HEK293 (cell line): ENCODE data around the gene BTBD17.

ENCODE experiments used
- CTCF ChIA-PET: fragments of 350-600 bp; formaldehyde crosslinking; extraction: SDS; loops from one replicate; lab custom pipeline; 2021; ENCODE audit warnings: antibody characterized with exemption; lab: Yijun Ruan, JAX
- POLR2A ChIA-PET: fragments of 300-600 bp; formaldehyde crosslinking; extraction: SDS; loops from one replicate; lab custom pipeline; 2020; ENCODE audit warnings: antibody characterized with exemption, inconsistent platforms; lab: Yijun Ruan, JAX
- H3K27ac ChIP-seq: fragments of 200-500 bp; sonication (Bioruptor generic); 2 replicates; pipeline ENCODE4 v1.5.1; 2014; ENCODE audit warnings: low read depth, low read length, control low read depth, inconsistent platforms; ENCODE audit errors: extremely low read depth
- H3K36me3 ChIP-seq, 2 experiments: fragments of 200-500 bp in 1 of 2; sonication (Bioruptor generic) in 1 of 2; 1 replicate in 1 of 2; 2 replicates in 1 of 2; pipeline ENCODE4 v1.5.1; 2014 to 2017; ENCODE audit warnings: inconsistent platforms in 2 of 2, low read length in 2 of 2; ENCODE audit not compliant: control insufficient read depth in 2 of 2, insufficient read depth in 1 of 2
- H3K4me1 ChIP-seq: fragments of 200-500 bp; sonication (Bioruptor generic); 2 replicates; pipeline ENCODE4 v1.5.1; 2014; ENCODE audit warnings: mild to moderate bottlenecking, low read length, inconsistent platforms; ENCODE audit not compliant: control insufficient read depth, insufficient read depth
- H3K4me3 ChIP-seq: 2 replicates; pipeline ENCODE4 v1.5.1; 2011; ENCODE audit warnings: low read depth, mild to moderate bottlenecking, control low read depth, low read length, moderate library complexity
- H3K9me3 ChIP-seq: fragments of 200-500 bp; sonication (Bioruptor generic); 2 replicates; pipeline ENCODE4 v1.5.1; 2014; ENCODE audit warnings: low read depth, low read length, inconsistent platforms; ENCODE audit not compliant: control insufficient read depth, insufficient read depth
- GLI2 ChIP-seq: fragments of 450-650 bp; formaldehyde crosslinking; IDR thresholded peaks from 2 replicates; pipeline ENCODE4; 2017; ENCODE audit warnings: missing biosample characterization, missing genetic modification characterization, low read depth, borderline replicate concordance
- GLI4 ChIP-seq: fragments of 450-650 bp; formaldehyde crosslinking; IDR thresholded peaks from 2 replicates; pipeline ENCODE4 v1.5.1; 2016; ENCODE audit warnings: missing biosample characterization, missing genetic modification characterization
- HOXA7 ChIP-seq: sonication (generic); formaldehyde crosslinking; IDR thresholded peaks from 2 replicates; pipeline ENCODE4 v1.8.1; 2022; ENCODE audit warnings: missing genetic modification reagents, borderline replicate concordance
- IKZF3 ChIP-seq: fragments of 450-650 bp; IDR thresholded peaks from 2 replicates; pipeline ENCODE4 v1.5.0; 2018; ENCODE audit warnings: missing biosample characterization, mild to moderate bottlenecking, missing genetic modification characterization, moderate library complexity
- KLF9 ChIP-seq: fragments of 450-650 bp; formaldehyde crosslinking; IDR thresholded peaks from 2 replicates; pipeline ENCODE4 v1.5.1; 2016; ENCODE audit warnings: missing biosample characterization, missing genetic modification characterization, low read depth
- PRDM1 ChIP-seq: fragments of 450-650 bp; formaldehyde crosslinking; IDR thresholded peaks from 2 replicates; pipeline ENCODE4; 2016; ENCODE audit warnings: missing biosample characterization, missing genetic modification characterization
- SCRT1 ChIP-seq: fragments of 450-650 bp; formaldehyde crosslinking; IDR thresholded peaks from 2 replicates; pipeline ENCODE4 v1.5.1; 2016; ENCODE audit warnings: missing biosample characterization, missing genetic modification characterization, borderline replicate concordance
- WT1 ChIP-seq: fragments of 450-650 bp; formaldehyde crosslinking; IDR thresholded peaks from 2 replicates; pipeline ENCODE4 v1.5.1; 2016; ENCODE audit warnings: missing biosample characterization, missing genetic modification characterization
- ZBTB7A ChIP-seq: fragments of 450-650 bp; formaldehyde crosslinking; IDR thresholded peaks from 2 replicates; pipeline ENCODE4 v1.5.1; 2016; ENCODE audit warnings: low read depth, missing biosample characterization, missing genetic modification characterization
- ZBTB8A ChIP-seq: fragments of 450-650 bp; formaldehyde crosslinking; IDR thresholded peaks from 2 replicates; pipeline ENCODE4 v1.5.1; 2016; ENCODE audit warnings: missing biosample characterization, missing genetic modification characterization
- ZFP3 ChIP-seq: fragments of 450-650 bp; formaldehyde crosslinking; IDR thresholded peaks from 2 replicates; pipeline ENCODE4 v1.5.1; 2016; ENCODE audit warnings: low read depth, missing biosample characterization, missing genetic modification characterization
- ZNF157 ChIP-seq: fragments of 450-650 bp; formaldehyde crosslinking; IDR thresholded peaks from 2 replicates; pipeline ENCODE4 v1.5.1; 2016; ENCODE audit warnings: missing biosample characterization, missing genetic modification characterization
- ZNF2 ChIP-seq: fragments of 450-650 bp; formaldehyde crosslinking; IDR thresholded peaks from 2 replicates; pipeline ENCODE4 v1.5.1; 2016; ENCODE audit warnings: missing biosample characterization, missing genetic modification characterization
- ZNF23 ChIP-seq: fragments of 450-650 bp; formaldehyde crosslinking; IDR thresholded peaks from 2 replicates; pipeline ENCODE4 v1.5.1; 2016; ENCODE audit warnings: missing biosample characterization, missing genetic modification characterization, borderline replicate concordance
- ZNF239 ChIP-seq: fragments of 450-650 bp; formaldehyde crosslinking; IDR thresholded peaks from 2 replicates; pipeline ENCODE4 v1.5.1; 2016; ENCODE audit warnings: missing biosample characterization, missing genetic modification characterization
- ZNF366 ChIP-seq: fragments of 450-650 bp; formaldehyde crosslinking; conservative IDR thresholded peaks from 2 replicates; pipeline ENCODE4 v1.5.1; 2016; ENCODE audit warnings: missing biosample characterization, missing genetic modification characterization
- ZNF398 ChIP-seq: fragments of 450-650 bp; formaldehyde crosslinking; IDR thresholded peaks from 2 replicates; pipeline ENCODE4 v1.5.1; 2017; ENCODE audit warnings: missing biosample characterization, missing genetic modification characterization
- ZNF501 ChIP-seq: fragments of 450-650 bp; formaldehyde crosslinking; IDR thresholded peaks from 2 replicates; pipeline ENCODE4 v1.5.1; 2016; ENCODE audit warnings: missing biosample characterization, missing genetic modification characterization
- ZNF513 ChIP-seq: fragments of 450-650 bp; IDR thresholded peaks from 2 replicates; pipeline ENCODE4 v1.5.1; 2018; ENCODE audit warnings: missing biosample characterization, missing genetic modification characterization
- ZNF555 ChIP-seq: fragments of 450-650 bp; formaldehyde crosslinking; conservative IDR thresholded peaks from 2 replicates; pipeline ENCODE4 v1.5.1; 2017; ENCODE audit warnings: missing biosample characterization, mild to moderate bottlenecking, missing genetic modification characterization, inconsistent platforms
- ZNF580 ChIP-seq: fragments of 450-650 bp; formaldehyde crosslinking; IDR thresholded peaks from 2 replicates; pipeline ENCODE4 v1.5.1; 2016; ENCODE audit warnings: missing biosample characterization, missing genetic modification characterization
- ZNF658 ChIP-seq: fragments of 450-650 bp; formaldehyde crosslinking; IDR thresholded peaks from 2 replicates; pipeline ENCODE4; 2016; ENCODE audit warnings: missing biosample characterization, missing genetic modification characterization
- ZNF664 ChIP-seq: fragments of 450-650 bp; formaldehyde crosslinking; IDR thresholded peaks from 2 replicates; pipeline ENCODE4 v1.5.1; 2016; ENCODE audit warnings: missing biosample characterization, missing genetic modification characterization
- ZNF776 ChIP-seq: fragments of 450-650 bp; formaldehyde crosslinking; IDR thresholded peaks from 2 replicates; pipeline ENCODE4 v1.5.0; 2017; ENCODE audit warnings: missing biosample characterization, missing genetic modification characterization, borderline replicate concordance

The BTBD17 gene

GRCh38 chr17:74389937-74390679 is 28.4 kb upstream of the BTBD17 start:
- Histone ChIP-seq H3K27ac (no peak overlapping the region), H3K9me3 (no peaks in the 10 kb centered on the region), H3K4me1 (no peaks in the 10 kb centered on the region), H3K4me3 (no peak overlapping the region), H3K36me3 (no peaks in the 10 kb centered on the region)
- ChIA-PET POLR2A (no interaction called here), CTCF (interaction anchor here (0.8 to 3.9 kb wide), 3 partner anchors 22 to 67 kb away, joined by 3 to 24 read pairs (median 9); partner anchors contain the start of gene GPR142)
- TF ChIP-seq ZNF398 (tag by site-specific recombination) (no peak; the same call in 1 of the 2 replicates), KLF9 (tag by site-specific recombination) (no peak), ZNF157 (tag by site-specific recombination) (0 out of 2 replicates have a peak, but pooled peaks have one; percentile 9), ZBTB8A (no peak), ZNF555 (tag by site-specific recombination) (no peak), WT1 (no peak), ZNF658 (no peak), ZNF2 (tag by site-specific recombination) (no peak), ZNF239 (tag by site-specific recombination) (no peak), ZFP3 (no peak), SCRT1 (tag by site-specific recombination) (no peak), ZNF580 (tag by site-specific recombination) (no peak), ZNF513 (tag by site-specific recombination) (no peak), ZNF664 (tag by site-specific recombination) (no peak), ZBTB7A (tag by site-specific recombination) (no peak), GLI4 (tag by site-specific recombination) (no peak), GLI2 (tag by site-specific recombination) (no peak), PRDM1 (tag by site-specific recombination) (peak; percentile 94), ZNF23 (tag by site-specific recombination) (no peak), HOXA7 (CRISPR knock-in tag) (no peak), ZNF776 (tag by site-specific recombination) (0 out of 2 replicates have a peak, but pooled peaks have one; percentile 23), ZNF366 (tag by site-specific recombination) (peak; percentile 99), ZNF501 (tag by site-specific recombination) (no peak), IKZF3 (tag by site-specific recombination) (no peak)
